GM12864 (cell line): ENCODE data around the gene USP54.

Experiments used
- DNase-seq: peaks from one replicate; pipeline ENCODE4 v3.0.0-alpha.2; 2011; ENCODE audit warnings: low read depth
- H3K4me3 ChIP-seq: 2 replicates; pipeline ENCODE4 v1.5.1; 2011; ENCODE audit warnings: mild to moderate bottlenecking, low read depth, low read length, control low read depth
- CTCF ChIP-seq: IDR thresholded peaks from 2 replicates; pipeline ENCODE4 v1.5.1; 2011; ENCODE audit warnings: low read depth, mild to moderate bottlenecking, moderate library complexity, low read length, control low read depth, inconsistent platforms; ENCODE audit errors: missing control alignments

The USP54 gene

DNA sequence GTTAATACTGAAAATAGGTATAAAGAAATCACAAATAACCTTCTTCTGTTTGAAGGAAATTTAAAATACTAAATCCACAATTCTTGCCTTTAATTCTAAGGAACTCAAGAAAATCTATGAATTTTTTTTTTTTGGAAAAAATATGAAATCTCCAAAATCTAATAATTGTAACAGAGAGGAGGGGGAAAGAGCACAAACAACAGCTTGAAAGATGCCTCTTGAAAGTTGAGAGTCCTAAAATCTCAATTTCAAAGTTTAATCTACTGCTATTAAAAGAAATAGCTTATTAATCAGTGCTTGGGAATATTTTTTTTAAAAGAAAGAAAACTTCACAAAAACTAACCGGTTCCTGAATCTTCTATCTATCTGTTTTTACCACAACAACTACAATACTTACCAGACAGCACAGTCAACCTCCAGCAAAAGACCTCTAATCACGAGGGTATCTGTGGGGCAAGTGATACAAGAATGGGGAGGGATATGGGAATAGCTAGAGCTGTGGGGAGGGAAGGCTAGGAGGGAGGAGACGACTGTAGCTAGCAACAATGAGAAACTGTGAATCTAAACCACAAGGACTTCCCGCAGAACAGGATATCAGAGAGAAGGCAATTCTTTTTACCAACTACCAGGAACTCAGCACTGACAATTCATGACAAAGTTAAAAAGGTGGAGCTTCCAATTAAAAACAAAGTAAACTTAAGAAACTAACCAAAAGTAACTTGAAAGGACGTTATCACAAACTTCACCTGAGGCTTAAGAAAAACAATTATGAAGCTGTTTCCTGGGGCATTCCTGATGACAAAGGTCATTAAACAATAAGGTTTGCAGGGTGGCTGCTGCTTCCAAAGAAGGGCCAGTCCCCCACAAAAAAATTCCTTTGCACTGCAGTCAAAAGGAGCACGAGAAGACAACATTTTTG, at the start of gene USP54:
TSS of gene USP54 (minus strand) at position 462 of the 919 bp plus-strand sequence. CDS start 15,684 bp downstream, outside the sequence.
- H3K4me3 ChIP-seq = no peak within 1 kb of the TSS
- TF ChIP-seq CTCF = no peak
- no peak for DNase-seq

GRCh38 chr10:73639286-73639685, 48.1 kb upstream of the USP54 start:
- no peak for DNase-seq
- no peak overlapping the region for H3K4me3 ChIP-seq
- TF ChIP-seq CTCF = no peak

DNA sequence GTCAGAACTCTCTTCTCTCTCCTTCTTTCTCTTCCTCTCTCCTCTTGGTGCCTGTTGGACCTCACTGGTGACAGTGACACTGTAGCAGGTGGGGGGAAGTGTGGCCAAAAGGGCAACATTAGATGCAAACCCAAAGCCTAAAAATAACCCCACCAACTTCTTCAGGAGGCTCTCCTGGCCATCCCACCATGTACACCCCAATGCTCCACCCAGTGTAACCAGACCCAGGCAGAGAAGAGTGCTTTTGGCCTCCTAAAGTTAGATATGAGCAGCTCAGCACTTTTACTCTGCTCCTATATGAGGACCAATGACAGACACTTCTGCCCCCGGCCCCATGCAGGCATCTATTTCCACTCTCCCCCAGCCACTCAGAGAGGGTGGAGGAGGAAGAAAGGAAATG, 44.6 kb upstream of the USP54 start:
- no peak for DNase-seq
- TF ChIP-seq CTCF = no peak
- H3K4me3 ChIP-seq = no peak overlapping the region

- no peak for TF ChIP-seq CTCF
- no peak for DNase-seq
Measured at GRCh38 chr10:73634421-73634820, 43.3 kb upstream of the USP54 start.

DNA sequence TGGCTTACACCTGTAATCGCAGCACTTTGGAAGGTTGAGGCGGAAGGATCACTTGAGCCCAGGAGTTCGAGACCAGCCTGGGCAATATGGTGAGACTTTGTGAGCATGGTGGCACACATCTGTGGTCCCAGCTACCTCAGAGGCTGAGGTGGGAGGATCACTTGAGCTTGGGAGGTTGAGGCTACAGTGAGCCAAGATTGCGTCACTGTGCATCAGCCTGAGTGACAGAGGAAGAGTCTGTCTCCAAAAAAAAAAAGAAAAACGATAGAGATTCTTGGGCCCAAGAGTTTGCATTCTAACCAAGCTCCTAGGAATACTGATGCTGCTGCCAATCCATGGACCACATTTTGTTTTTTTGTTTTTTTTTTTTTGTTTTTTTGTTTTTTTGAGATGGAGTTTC, 38.0 kb upstream of the USP54 start:
- no peak for TF ChIP-seq CTCF
- H3K4me3 ChIP-seq = no peak overlapping the region
- no peak for DNase-seq

More at GRCh38 chr10:73634421-73634820, 43.3 kb upstream of the USP54 start:
- H3K4me3 ChIP-seq = no peak overlapping the region

GRCh38 chr10:73628405-73628804, 37.3 kb upstream of the USP54 start:
- DNase-seq = no peak
- TF ChIP-seq CTCF = no peak

GRCh38 chr10:73627300-73627699, 36.2 kb upstream of the USP54 start:
- no peak overlapping the region for H3K4me3 ChIP-seq
- DNase-seq = no peak
- no peak for TF ChIP-seq CTCF

More at GRCh38 chr10:73628405-73628804, 37.3 kb upstream of the USP54 start:
- no peak overlapping the region for H3K4me3 ChIP-seq
